A549 (cell line): ENCODE results near the gene MFSD6L. TPM values are rescaled to one million over a fixed set of nuclear protein-coding genes. Genes with fewer than 3 reads are reported as not detected.

Experiments used
- ATAC-seq, 2 experiments: fragments of 200-7000 bp in 1 of 2; fragments of >200 bp in 1 of 2; cut with Nextera tagmentation in 1 of 2; cut with Tn5 transposase in 1 of 2; 3 replicates each; pipeline versions ENCODE4 v1.8.0 to v1.9.1; 2018 to 2020; ENCODE audit warnings: mild to moderate bottlenecking in 1 of 2, moderate library complexity in 1 of 2
- CTCF ChIA-PET: fragments of 300-600 bp; sonication (Branson Sonifier 250); formaldehyde crosslinking; extraction: SDS; loops from one replicate; lab custom pipeline; 2021; ENCODE audit warnings: antibody characterized with exemption, inconsistent platforms; lab: Yijun Ruan, JAX
- POLR2A ChIA-PET: fragments of 350-600 bp; formaldehyde crosslinking; extraction: SDS; loops from one replicate; lab custom pipeline; 2021; ENCODE audit warnings: antibody characterized with exemption, inconsistent platforms; lab: Yijun Ruan, JAX
- DNase-seq, 2 experiments: peaks; one replicate each; pipeline versions ENCODE4 v3.0.0 to v3.0.0-alpha.2; 2011 to 2016; ENCODE audit warnings: low read depth in 1 of 2, low spot score in 1 of 2
- FAIRE-seq: peaks from 2 replicates; lab custom pipeline; 2011; peaks lifted over from hg19 to GRCh38; lab: Jason Lieb, UNC
- H3K27ac ChIP-seq, 2 experiments: fragments of >200 bp; sonication (Bioruptor Twin); formaldehyde crosslinking; 3 replicates each; pipeline ENCODE4 v1.5.1; 2016 to 2017
- H3K4me1 ChIP-seq: fragments of >200 bp; sonication (Bioruptor Twin); formaldehyde crosslinking; 3 replicates; pipeline ENCODE4 v1.6.1; 2016
- H3K4me2 ChIP-seq: fragments of >200 bp; sonication (Bioruptor Twin); formaldehyde crosslinking; 3 replicates; pipeline ENCODE4 v1.6.1; 2016
- H3K4me3 ChIP-seq: fragments of >200 bp; sonication (Bioruptor Twin); formaldehyde crosslinking; 3 replicates; pipeline ENCODE4 v1.5.1; 2016
- H3K9me3 ChIP-seq: fragments of >200 bp; sonication (Bioruptor Twin); formaldehyde crosslinking; 3 replicates; pipeline ENCODE4 v1.6.1; 2016
- BCL3 ChIP-seq: fragments of >200 bp; sonication (Bioruptor Twin); formaldehyde crosslinking; IDR thresholded peaks from 3 replicates; pipeline ENCODE4 v1.6.1; 2016
- BHLHE40 ChIP-seq: IDR thresholded peaks from 2 replicates; pipeline ENCODE4 v1.6.1; 2012; ENCODE audit warnings: low read depth, low read length, inconsistent platforms
- CBX2 ChIP-seq: fragments of 200-600 bp; sonication (generic); IDR thresholded peaks from 2 replicates; pipeline ENCODE4 v1.6.1; 2016; ENCODE audit warnings: low read depth, mild to moderate bottlenecking, borderline replicate concordance
- CBX8 ChIP-seq: fragments of 200-600 bp; sonication (generic); IDR thresholded peaks from 2 replicates; pipeline ENCODE4 v1.6.1; 2016
- E2F6 ChIP-seq: IDR thresholded peaks from 2 replicates; pipeline ENCODE4 v1.6.1; 2012; ENCODE audit warnings: low read depth, borderline replicate concordance
- FOSB ChIP-seq: fragments of 250-450 bp; sonication (Bioruptor Pico); IDR thresholded peaks from 2 replicates; pipeline ENCODE4 v1.5.0; 2020; ENCODE audit warnings: mild to moderate bottlenecking, moderate library complexity
- HDAC2 ChIP-seq: fragments of 200-600 bp; sonication (generic); IDR thresholded peaks from 2 replicates; pipeline ENCODE4 v1.6.1; 2016
- HOXA7 ChIP-seq: fragments of 250-450 bp; sonication (Bioruptor Pico); IDR thresholded peaks from 2 replicates; pipeline ENCODE4 v1.5.0; 2020; ENCODE audit warnings: mild to moderate bottlenecking, moderate library complexity
- HOXB13 ChIP-seq: fragments of 250-450 bp; sonication (Bioruptor Pico); IDR thresholded peaks from 2 replicates; pipeline ENCODE4 v1.5.0; 2020; ENCODE audit warnings: low read depth, mild to moderate bottlenecking, moderate library complexity
- HOXB5 ChIP-seq: fragments of 250-450 bp; sonication (Bioruptor Pico); IDR thresholded peaks from 2 replicates; pipeline ENCODE4 v1.5.0; 2020; ENCODE audit warnings: mild to moderate bottlenecking, moderate library complexity
- JUN ChIP-seq, 2 experiments: fragments of >200 bp; sonication (Bioruptor Twin); formaldehyde crosslinking; IDR thresholded peaks; 2 replicates in 1 of 2; 3 replicates in 1 of 2; pipeline ENCODE4 v1.6.1; 2016 to 2017
- JUNB ChIP-seq: fragments of >200 bp; sonication (Bioruptor Twin); formaldehyde crosslinking; IDR thresholded peaks from 2 replicates; pipeline ENCODE4 v1.6.1; 2016
- KDM5A ChIP-seq: fragments of 200-600 bp; sonication (generic); IDR thresholded peaks from 2 replicates; pipeline ENCODE4 v1.6.1; 2016; ENCODE audit warnings: antibody characterized with exemption, mild to moderate bottlenecking
- MAZ ChIP-seq: fragments of 150-350 bp; IDR thresholded peaks from 2 replicates; pipeline ENCODE4 v1.6.1; 2014; ENCODE audit warnings: antibody characterized with exemption, low read depth, low read length, borderline replicate concordance
- NFE2L2 ChIP-seq: fragments of 150-350 bp; conservative IDR thresholded peaks from 2 replicates; pipeline ENCODE4 v1.6.1; 2014; ENCODE audit warnings: low read length
- NR3C1 ChIP-seq: fragments of >200 bp; sonication (Bioruptor Twin); formaldehyde crosslinking; IDR thresholded peaks from 3 replicates; pipeline ENCODE4 v1.6.1; 2017
- PBX3 ChIP-seq: IDR thresholded peaks from 2 replicates; pipeline ENCODE4 v1.6.1; 2012
- POLR2A ChIP-seq: IDR thresholded peaks from 2 replicates; pipeline ENCODE4 v1.6.1; 2012; ENCODE audit warnings: mild to moderate bottlenecking, low read length
- POLR2AphosphoS2 ChIP-seq: conservative IDR thresholded peaks from 2 replicates; pipeline ENCODE4 v1.6.1; 2012; ENCODE audit warnings: low read length, improper control_type of control experiment, inconsistent platforms
- RAD21 ChIP-seq, 2 experiments: fragments of >200 bp in 1 of 2; sonication (Bioruptor Twin) in 1 of 2; formaldehyde crosslinking in 1 of 2; IDR thresholded peaks in 1 of 2; conservative IDR thresholded peaks in 1 of 2; 2 replicates in 1 of 2; 3 replicates in 1 of 2; pipeline ENCODE4 v1.6.1; 2012 to 2018; ENCODE audit warnings: inconsistent platforms in 1 of 2
- RNF2 ChIP-seq: fragments of 200-600 bp; sonication (generic); IDR thresholded peaks from 2 replicates; pipeline ENCODE4 v1.6.1; 2016; ENCODE audit warnings: low read depth, mild to moderate bottlenecking, antibody characterized with exemption, moderate library complexity, borderline replicate concordance
- SMC3 ChIP-seq: fragments of >200 bp; sonication (Bioruptor Twin); formaldehyde crosslinking; IDR thresholded peaks from 3 replicates; pipeline ENCODE4 v1.6.1; 2018; ENCODE audit warnings: inconsistent platforms
- SREBF2 ChIP-seq: fragments of 450-650 bp; IDR thresholded peaks from 2 replicates; pipeline ENCODE4 v1.6.1; 2014; ENCODE audit warnings: mild to moderate bottlenecking, moderate library complexity
- WGBS: methylation state at CpG from one replicate; pipeline ENCODE4 v1.1.6; 2017; ENCODE audit errors: missing lambda C conversion rate; 5-methylcytosine and 5-hydroxymethylcytosine counted together
- polyA plus RNA-seq, 4 experiments: library from polyadenylated mRNA; depleted of rRNA in 3 of 4; stranded (reverse); fragments of >200 nt; fragmentation: RNase III in 1 of 4; extraction: RNeasy Plus Mini Kit Qiagen cat#74134 plus additional on column Dnase treatment in 1 of 4; gene quantifications; 2 replicates in 3 of 4; 3 replicates in 1 of 4; pipeline ENCODE4 v1.2.3, GENCODE V29; 2011 to 2017
- TF ChIP-seq, protein P1 (sequence below): fragments of 150-350 bp; IDR thresholded peaks from 2 replicates; pipeline ENCODE4 v1.6.1; 2014; ENCODE audit warnings: low read depth, mild to moderate bottlenecking, low read length
- TF ChIP-seq, protein P2 (sequence below): fragments of 450-650 bp; IDR thresholded peaks from 2 replicates; pipeline ENCODE4 v1.6.1; 2014; ENCODE audit warnings: antibody characterized with exemption
- TF ChIP-seq, protein P3 (sequence below): fragments of >200 bp; sonication (Bioruptor Twin); formaldehyde crosslinking; IDR thresholded peaks from 2 replicates; pipeline ENCODE4 v1.6.1; 2016
- TF ChIP-seq, protein P4 (sequence below): fragments of 250-450 bp; sonication (Bioruptor Pico); IDR thresholded peaks from 2 replicates; pipeline ENCODE4 v1.5.0; 2020; ENCODE audit warnings: low read depth, mild to moderate bottlenecking, moderate library complexity

MFSD6L gene
- polyA plus RNA-seq, 2 of the 4 experiments (the other 2 are of a cell fraction) = not detected

GRCh38 chr17:8822401-8823035 lies 23.4 kb upstream of the MFSD6L start:
- POLR2A ChIA-PET = no interaction called here
- no peak overlapping the region for H3K4me2 ChIP-seq
- 26% methylated on average over 4 of the region's 5 CpGs for WGBS
- TF ChIP-seq PBX3 (no peak), SMC3 (no peak), HDAC2 (no peak), SREBF2 (no peak), HOXB5 (CRISPR knock-in tag) (no peak), BHLHE40 (no peak), BCL3 (no peak), JUNB (no peak), RNF2 (no peak), E2F6 (no peak)
- TF ChIP-seq, protein P1, sequence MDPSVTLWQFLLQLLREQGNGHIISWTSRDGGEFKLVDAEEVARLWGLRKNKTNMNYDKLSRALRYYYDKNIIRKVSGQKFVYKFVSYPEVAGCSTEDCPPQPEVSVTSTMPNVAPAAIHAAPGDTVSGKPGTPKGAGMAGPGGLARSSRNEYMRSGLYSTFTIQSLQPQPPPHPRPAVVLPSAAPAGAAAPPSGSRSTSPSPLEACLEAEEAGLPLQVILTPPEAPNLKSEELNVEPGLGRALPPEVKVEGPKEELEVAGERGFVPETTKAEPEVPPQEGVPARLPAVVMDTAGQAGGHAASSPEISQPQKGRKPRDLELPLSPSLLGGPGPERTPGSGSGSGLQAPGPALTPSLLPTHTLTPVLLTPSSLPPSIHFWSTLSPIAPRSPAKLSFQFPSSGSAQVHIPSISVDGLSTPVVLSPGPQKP = no peak
- TF ChIP-seq, all 56 proteins: peak for 0
- no peak for ATAC-seq
- H3K4me1 ChIP-seq = no peaks in the 10 kb centered on the region
- no peak overlapping the region for H3K4me3 ChIP-seq
- no peak overlapping the region for H3K27ac ChIP-seq
- peaks cover 18% of the 10 kb centered on the region for H3K9me3 ChIP-seq
- FAIRE-seq = no peak
- DNase-seq = no peak
- CTCF ChIA-PET = interaction anchor here (0.6 to 1.1 kb wide), 2 partner anchors 12 to 72 kb away, joined by 3 read pairs; no protein-coding TSS in a partner anchor

DNA sequence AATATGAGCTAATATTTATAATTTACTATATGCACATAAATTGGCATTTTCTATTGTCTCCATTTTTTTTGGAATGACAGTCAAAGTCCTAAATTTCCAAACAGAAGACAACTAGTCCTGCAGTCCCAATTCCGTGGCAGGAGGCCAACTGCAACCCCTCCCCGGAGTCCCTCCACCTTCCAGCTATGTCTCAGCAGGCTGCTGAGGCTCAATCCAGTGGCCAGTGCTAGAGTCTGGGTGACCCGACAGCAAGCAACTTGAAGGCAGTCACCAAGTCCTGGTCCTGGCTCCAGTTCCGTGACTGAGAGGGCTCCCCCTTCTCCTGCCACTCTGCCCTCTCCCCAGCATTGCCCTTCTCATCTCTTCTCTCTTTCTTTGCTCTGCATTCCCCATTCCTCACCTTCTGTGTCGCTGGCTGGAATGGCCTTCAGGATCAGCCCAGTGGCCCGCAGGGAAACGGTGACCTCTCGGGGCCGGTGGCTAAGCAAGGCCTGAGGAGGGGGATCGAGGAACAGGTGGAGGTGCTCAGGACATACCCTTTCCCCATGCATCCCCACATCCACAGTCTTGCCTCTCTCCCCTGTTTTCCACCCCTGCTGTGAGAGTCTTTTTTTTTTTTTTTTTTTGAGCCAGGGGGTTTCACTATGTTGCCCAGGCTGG lies 22.4 kb upstream of the MFSD6L start:
- CTCF ChIA-PET = interaction anchor here (1.4 to 1.6 kb wide), 2 partner anchors 11 to 35 kb away, joined by 4 to 7 read pairs; no protein-coding TSS in a partner anchor

More for the DNA sequence above, 22.4 kb upstream of the MFSD6L start:
- 42% methylated on average over 10 of the region's 10 CpGs for WGBS
- H3K4me3 ChIP-seq = no peak overlapping the region
- no peak for DNase-seq
- no peaks in the 10 kb centered on the region for H3K4me1 ChIP-seq
- TF ChIP-seq NR3C1 (no peak), HOXB13 (CRISPR knock-in tag) (no peak), POLR2A (no peak), MAZ (no peak), NFE2L2 (no peak), CBX8 (no peak), KDM5A (no peak), RAD21 (conservative IDR thresholded peaks at IDR 0.05 in 1 of 2, IDR thresholded peaks at IDR 0.05 in 1 of 2) (no peak), HOXB5 (CRISPR knock-in tag) (no peak), FOSB (CRISPR knock-in tag) (no peak), POLR2AphosphoS2 (no peak), JUN (IDR thresholded peaks at IDR 0.05) (no peak), CBX2 (no peak), HOXA7 (CRISPR knock-in tag) (no peak)
- TF ChIP-seq, protein P2, sequence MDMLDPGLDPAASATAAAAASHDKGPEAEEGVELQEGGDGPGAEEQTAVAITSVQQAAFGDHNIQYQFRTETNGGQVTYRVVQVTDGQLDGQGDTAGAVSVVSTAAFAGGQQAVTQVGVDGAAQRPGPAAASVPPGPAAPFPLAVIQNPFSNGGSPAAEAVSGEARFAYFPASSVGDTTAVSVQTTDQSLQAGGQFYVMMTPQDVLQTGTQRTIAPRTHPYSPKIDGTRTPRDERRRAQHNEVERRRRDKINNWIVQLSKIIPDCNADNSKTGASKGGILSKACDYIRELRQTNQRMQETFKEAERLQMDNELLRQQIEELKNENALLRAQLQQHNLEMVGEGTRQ = no peak
- TF ChIP-seq, protein P3, sequence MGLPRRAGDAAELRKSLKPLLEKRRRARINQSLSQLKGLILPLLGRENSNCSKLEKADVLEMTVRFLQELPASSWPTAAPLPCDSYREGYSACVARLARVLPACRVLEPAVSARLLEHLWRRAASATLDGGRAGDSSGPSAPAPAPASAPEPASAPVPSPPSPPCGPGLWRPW = no peak
- TF ChIP-seq, protein P4, sequence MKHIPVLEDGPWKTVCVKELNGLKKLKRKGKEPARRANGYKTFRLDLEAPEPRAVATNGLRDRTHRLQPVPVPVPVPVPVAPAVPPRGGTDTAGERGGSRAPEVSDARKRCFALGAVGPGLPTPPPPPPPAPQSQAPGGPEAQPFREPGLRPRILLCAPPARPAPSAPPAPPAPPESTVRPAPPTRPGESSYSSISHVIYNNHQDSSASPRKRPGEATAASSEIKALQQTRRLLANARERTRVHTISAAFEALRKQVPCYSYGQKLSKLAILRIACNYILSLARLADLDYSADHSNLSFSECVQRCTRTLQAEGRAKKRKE (CRISPR knock-in tag) = no peak
- TF ChIP-seq, protein P1 = no peak
- TF ChIP-seq, all 56 proteins: peak for 0
- Histone ChIP-seq H3K9me3 (peaks cover 18% of the 10 kb centered on the region), H3K27ac (no peak overlapping the region), H3K4me2 (no peak overlapping the region)
- FAIRE-seq (no peak), ATAC-seq (no peak)
- POLR2A ChIA-PET = no interaction called here
